ENCODE measurements around the gene NTRK3. TPM values are rescaled to one million over a fixed set of nuclear protein-coding genes. Genes with fewer than 3 reads are reported as not detected.

The NTRK3 gene
- 0.37 and 1.6 TPM in 2 replicates for total RNA-seq

DNA sequence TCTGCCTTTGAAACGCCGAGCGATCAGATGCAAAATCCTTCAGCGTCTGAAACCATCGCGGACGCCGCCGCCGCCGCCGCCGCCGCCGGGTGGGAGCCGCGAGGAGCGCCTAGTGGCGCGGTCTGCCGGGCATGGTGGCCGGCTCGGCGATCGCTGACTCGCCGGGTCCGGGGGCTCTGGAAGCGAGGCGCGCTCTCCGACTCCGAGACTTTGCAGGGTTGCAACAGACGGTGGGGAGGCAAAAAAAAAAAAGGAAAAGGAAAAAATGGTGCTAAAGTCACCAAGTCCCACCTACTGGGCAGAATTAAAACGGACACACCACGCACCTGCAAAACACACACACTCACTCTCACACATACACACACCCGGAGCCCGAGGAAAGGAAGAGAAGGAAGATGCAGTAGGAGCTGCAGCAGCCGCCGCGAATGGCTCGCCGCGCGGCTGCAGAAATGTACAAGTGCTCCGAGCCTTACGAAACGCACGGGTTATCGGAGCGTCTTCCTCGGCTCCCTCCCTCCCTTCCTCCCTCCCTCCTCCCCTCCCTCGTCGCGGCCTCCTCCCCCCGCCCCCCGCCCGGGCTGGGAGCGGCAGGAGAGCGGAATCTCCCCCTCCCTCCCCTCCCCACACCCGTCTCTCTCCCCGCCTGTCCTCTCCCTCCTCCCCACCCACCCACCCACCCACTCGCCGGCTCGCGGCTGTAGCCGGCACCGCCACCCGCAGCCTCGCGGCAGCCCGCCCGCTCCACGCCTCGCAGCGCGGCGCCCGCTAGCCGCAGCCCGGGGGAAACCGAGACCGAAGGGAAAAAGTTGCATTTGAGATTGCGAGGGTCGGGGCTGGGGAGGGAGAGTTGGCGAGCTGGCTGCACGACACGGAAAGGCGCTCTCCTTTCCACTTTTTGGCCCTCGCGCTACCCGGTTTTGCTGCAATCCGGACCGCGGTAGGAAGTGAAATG, at the start of gene NTRK3:
Gene NTRK3 (minus strand): TSS at position 461 of the 952 bp plus-strand sequence. CDS start 586 bp downstream, outside the sequence.
- H3K4me1 Mint-ChIP-seq: peaks cover 11% of the 10 kb centered on the region
- peak; percentile 59 for DNase-seq
- H3K27me3 Mint-ChIP-seq: peaks cover 64% of the 10 kb centered on the region
- intact Hi-C loops (cut with micrococcal nuclease): no loop called here
- H3K27ac Mint-ChIP-seq: peak within 1 kb of the TSS; percentile 60
- H3K4me3 Mint-ChIP-seq: peak within 1 kb of the TSS; percentile 83
- no peaks in the 10 kb centered on the region for H3K36me3 Mint-ChIP-seq (ENCODE audit: low read depth)
- H3K9me3 Mint-ChIP-seq: no peaks in the 10 kb centered on the region

DNA sequence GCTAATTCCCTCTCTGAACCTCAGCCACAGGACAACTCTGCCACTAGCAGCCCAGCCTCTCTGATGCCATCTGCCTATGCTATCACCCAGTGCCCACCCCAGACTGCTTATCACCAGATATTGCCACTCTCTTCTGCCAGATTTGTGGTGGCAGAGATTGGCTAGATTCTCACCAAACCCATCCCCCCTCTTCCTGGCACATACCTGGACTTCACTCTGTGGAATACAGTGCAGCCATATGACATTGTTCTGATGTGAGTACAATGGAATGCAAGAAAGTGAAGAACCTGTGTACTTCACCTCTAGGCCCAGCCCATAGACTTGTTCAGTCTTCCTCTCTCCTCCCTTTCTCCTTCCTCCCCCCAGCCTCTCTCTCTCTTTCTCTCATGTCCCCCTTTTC, 46.9 kb upstream of the NTRK3 start:
- no peak overlapping the region for H3K27ac Mint-ChIP-seq
- intact Hi-C loops (cut with micrococcal nuclease): no loop called here
- no peak for DNase-seq
- H3K4me3 Mint-ChIP-seq: no peak overlapping the region
- peaks cover 3% of the 10 kb centered on the region for H3K27me3 Mint-ChIP-seq
- no peaks in the 10 kb centered on the region for H3K9me3 Mint-ChIP-seq
- no peaks in the 10 kb centered on the region for H3K36me3 Mint-ChIP-seq (ENCODE audit: low read depth)
- no peaks in the 10 kb centered on the region for H3K4me1 Mint-ChIP-seq

- intact Hi-C loops (cut with micrococcal nuclease): no loop called here
- DNase-seq: no peak
- H3K36me3 Mint-ChIP-seq (ENCODE audit: low read depth): no peaks in the 10 kb centered on the region
- no peak overlapping the region for H3K27ac Mint-ChIP-seq
- no peak overlapping the region for H3K4me3 Mint-ChIP-seq
- no peaks in the 10 kb centered on the region for H3K9me3 Mint-ChIP-seq
- H3K4me1 Mint-ChIP-seq: no peaks in the 10 kb centered on the region
- H3K27me3 Mint-ChIP-seq: peaks cover 3% of the 10 kb centered on the region
Measured at GRCh38 chr15:88302373-88302772, 45.8 kb upstream of the NTRK3 start.

GRCh38 chr15:88301311-88301710, 44.8 kb upstream of the NTRK3 start:
- H3K9me3 Mint-ChIP-seq: no peaks in the 10 kb centered on the region
- H3K4me1 Mint-ChIP-seq: no peaks in the 10 kb centered on the region
- no peaks in the 10 kb centered on the region for H3K36me3 Mint-ChIP-seq (ENCODE audit: low read depth)
- no peak overlapping the region for H3K4me3 Mint-ChIP-seq
- H3K27me3 Mint-ChIP-seq: peaks cover 3% of the 10 kb centered on the region
- intact Hi-C loops (cut with micrococcal nuclease): no loop called here
- H3K27ac Mint-ChIP-seq: no peak overlapping the region
- no peak for DNase-seq

- no peak overlapping the region for H3K27ac Mint-ChIP-seq
- intact Hi-C loops (cut with micrococcal nuclease): no loop called here
- H3K27me3 Mint-ChIP-seq: peaks cover 3% of the 10 kb centered on the region
- DNase-seq: no peak
- no peaks in the 10 kb centered on the region for H3K36me3 Mint-ChIP-seq (ENCODE audit: low read depth)
- no peaks in the 10 kb centered on the region for H3K4me1 Mint-ChIP-seq
- H3K9me3 Mint-ChIP-seq: no peaks in the 10 kb centered on the region
- H3K4me3 Mint-ChIP-seq: no peak overlapping the region
Measured at GRCh38 chr15:88300861-88301260, 44.3 kb upstream of the NTRK3 start.

- Mint-ChIP-seq H3K36me3 (ENCODE audit: low read depth) (no peaks in the 10 kb centered on the region), H3K9me3 (no peaks in the 10 kb centered on the region), H3K27ac (no peak overlapping the region), H3K4me3 (no peak overlapping the region), H3K4me1 (no peaks in the 10 kb centered on the region), H3K27me3 (peaks cover 2% of the 10 kb centered on the region)
- intact Hi-C loops (cut with micrococcal nuclease): no loop called here
- no peak for DNase-seq
Measured at GRCh38 chr15:88300089-88300488, 43.5 kb upstream of the NTRK3 start.

- Mint-ChIP-seq H3K27me3 (no peaks in the 10 kb centered on the region), H3K4me3 (no peak overlapping the region), H3K36me3 (ENCODE audit: low read depth) (no peaks in the 10 kb centered on the region), H3K9me3 (no peaks in the 10 kb centered on the region), H3K4me1 (no peaks in the 10 kb centered on the region), H3K27ac (no peak overlapping the region)
- DNase-seq: no peak
- intact Hi-C loops (cut with micrococcal nuclease): no loop called here
Measured at GRCh38 chr15:88299497-88299896, 43.0 kb upstream of the NTRK3 start.

GRCh38 chr15:88288661-88289060, 32.1 kb upstream of the NTRK3 start:
- H3K36me3 Mint-ChIP-seq (ENCODE audit: low read depth): no peaks in the 10 kb centered on the region
- no peak overlapping the region for H3K27ac Mint-ChIP-seq
- no peaks in the 10 kb centered on the region for H3K9me3 Mint-ChIP-seq
- H3K27me3 Mint-ChIP-seq: peaks cover 11% of the 10 kb centered on the region
- H3K4me1 Mint-ChIP-seq: no peaks in the 10 kb centered on the region
- intact Hi-C loops (cut with micrococcal nuclease): no loop called here
- no peak for DNase-seq
- H3K4me3 Mint-ChIP-seq: no peak overlapping the region

GRCh38 chr15:88288206-88288605, 31.7 kb upstream of the NTRK3 start:
- DNase-seq: no peak
- Mint-ChIP-seq H3K4me3 (no peak overlapping the region), H3K4me1 (no peaks in the 10 kb centered on the region), H3K9me3 (no peaks in the 10 kb centered on the region), H3K36me3 (ENCODE audit: low read depth) (no peaks in the 10 kb centered on the region), H3K27ac (no peak overlapping the region), H3K27me3 (peaks cover 16% of the 10 kb centered on the region)
- intact Hi-C loops (cut with micrococcal nuclease): no loop called here

DNA sequence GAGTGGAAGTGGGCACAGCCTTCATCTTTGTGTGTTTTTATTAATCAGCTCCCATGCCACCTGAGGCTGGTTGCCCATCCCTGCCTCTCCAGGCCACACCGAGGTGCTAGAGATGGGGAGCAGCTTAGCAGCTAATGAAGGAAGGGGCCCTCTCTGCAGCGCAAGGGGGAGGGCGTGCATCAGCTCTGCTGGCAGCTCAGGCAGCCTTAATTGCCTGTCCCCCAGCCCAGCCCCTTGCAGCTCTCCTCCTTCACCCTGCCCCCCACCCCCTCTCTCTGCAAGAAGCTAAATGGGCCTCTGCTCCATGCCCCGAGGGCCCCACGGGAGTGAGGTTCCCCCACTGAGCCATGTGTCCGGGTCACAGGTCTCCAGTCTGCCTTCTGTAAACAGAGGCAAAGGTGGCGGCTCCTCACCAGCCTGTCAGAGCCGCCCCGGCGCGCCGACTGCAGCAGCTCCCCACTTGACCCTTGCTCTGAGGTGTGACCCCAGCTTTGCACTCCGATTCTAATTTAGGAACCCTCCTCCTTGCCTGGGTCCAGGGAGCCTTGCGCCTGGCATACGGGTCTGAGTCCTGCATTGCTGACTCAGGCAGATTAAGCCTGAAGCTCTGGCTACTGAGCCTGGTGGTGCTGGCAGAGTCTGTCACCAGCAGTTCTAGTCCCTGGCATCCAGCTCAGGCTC, 27.9 kb upstream of the NTRK3 start:
- H3K36me3 Mint-ChIP-seq (ENCODE audit: low read depth): no peaks in the 10 kb centered on the region
- intact Hi-C loops (cut with micrococcal nuclease): no loop called here
- H3K4me1 Mint-ChIP-seq: no peaks in the 10 kb centered on the region
- DNase-seq: no peak
- peaks cover 24% of the 10 kb centered on the region for H3K27me3 Mint-ChIP-seq
- H3K4me3 Mint-ChIP-seq: no peak overlapping the region
- H3K27ac Mint-ChIP-seq: no peak overlapping the region
- no peaks in the 10 kb centered on the region for H3K9me3 Mint-ChIP-seq

- Mint-ChIP-seq H3K9me3 (no peaks in the 10 kb centered on the region), H3K4me3 (no peak overlapping the region), H3K36me3 (ENCODE audit: low read depth) (no peaks in the 10 kb centered on the region), H3K27me3 (peaks cover 28% of the 10 kb centered on the region), H3K4me1 (no peaks in the 10 kb centered on the region), H3K27ac (no peak overlapping the region)
- no peak for DNase-seq
- intact Hi-C loops (cut with micrococcal nuclease): no loop called here
Measured at GRCh38 chr15:88282614-88283013, 26.1 kb upstream of the NTRK3 start.

GRCh38 chr15:88276821-88277410, 20.4 kb upstream of the NTRK3 start:
- Mint-ChIP-seq H3K4me3 (no peak overlapping the region), H3K4me1 (no peaks in the 10 kb centered on the region), H3K27me3 (peaks cover 15% of the 10 kb centered on the region), H3K27ac (no peak overlapping the region), H3K9me3 (no peaks in the 10 kb centered on the region), H3K36me3 (ENCODE audit: low read depth) (no peaks in the 10 kb centered on the region)
- DNase-seq: no peak
- intact Hi-C loops (cut with micrococcal nuclease): loop anchor here (10.0 kb wide), 1 partner anchor 58 kb away; no protein-coding TSS in a partner anchor

GRCh38 chr15:88275804-88276203, 19.3 kb upstream of the NTRK3 start:
- H3K4me3 Mint-ChIP-seq: no peak overlapping the region
- H3K4me1 Mint-ChIP-seq: no peaks in the 10 kb centered on the region
- no peaks in the 10 kb centered on the region for H3K9me3 Mint-ChIP-seq
- H3K27ac Mint-ChIP-seq: no peak overlapping the region
- intact Hi-C loops (cut with micrococcal nuclease): loop anchor here (10.0 kb wide), 1 partner anchor 59 kb away; no protein-coding TSS in a partner anchor
- no peaks in the 10 kb centered on the region for H3K36me3 Mint-ChIP-seq (ENCODE audit: low read depth)
- peaks cover 14% of the 10 kb centered on the region for H3K27me3 Mint-ChIP-seq
- DNase-seq: no peak

All from activated CD4-positive, alpha-beta T cell treated with anti-CD3 and anti-CD28 coated beads, Interleukin-2, amount 10 ng/mL, durations not matched to agents 24 days and 14 days (primary cell).